IMR-90 (cell line): ENCODE data around the gene USP35. TPM values are rescaled to one million over a fixed set of nuclear protein-coding genes. Genes with fewer than 3 reads are reported as not detected.
A peak's percentile ranks its signal among the peaks of the same experiment; 100 is the strongest.

Source experiments
- ATAC-seq: fragments of 200-7000 bp; cut with Tn5 transposase; 2 replicates; pipeline ENCODE4 v1.9.1; 2020; ENCODE audit warnings: low read depth, mild to moderate bottlenecking, moderate library complexity
- Bru-seq: library from RNA; stranded (reverse); fragments of 400-500 nt; gene quantifications from one replicate; lab custom pipeline; 2021; lab: Mats Ljungman, UMichigan
- BruChase-seq, 2 experiments: library from RNA; stranded (reverse); fragments of 400-500 nt; gene quantifications; one replicate each; lab custom pipeline; 2021; lab: Mats Ljungman, UMichigan
- BruUV-seq: library from RNA; stranded (reverse); fragments of 400-500 nt; replicated peaks from 2 replicates; lab custom pipeline; 2021; lab: Mats Ljungman, UMichigan
- CTCF ChIA-PET: fragments of 300-600 bp; formaldehyde crosslinking; extraction: SDS; loops from one replicate; lab custom pipeline; 2021; ENCODE audit warnings: antibody characterized with exemption; lab: Yijun Ruan, JAX
- POLR2A ChIA-PET: fragments of 300-600 bp; sonication (Branson Sonifier 250); formaldehyde crosslinking; loops from one replicate; lab custom pipeline; 2022; ENCODE audit warnings: antibody characterized with exemption; ENCODE audit not compliant: unreplicated experiment; lab: Charles Lee
- DNase-seq: peaks from one replicate; pipeline ENCODE4 v3.0.0; 2013
- H2AFZ ChIP-seq: replicated peaks from 2 replicates; pipeline ENCODE3; 2013; ENCODE audit warnings: low read length, mild to moderate bottlenecking; ENCODE audit not compliant: poor library complexity
- H2AK5ac ChIP-seq: 2 replicates; pipeline ENCODE4 v1.6.1; 2013; ENCODE audit warnings: low read depth, low read length, inconsistent platforms
- H2AK9ac ChIP-seq: replicated peaks from 2 replicates; pipeline ENCODE3; 2013; ENCODE audit warnings: mild to moderate bottlenecking, low read depth, low read length, moderate library complexity; ENCODE audit not compliant: poor library complexity
- H2BK120ac ChIP-seq: 2 replicates; pipeline ENCODE4 v1.6.1; 2013; ENCODE audit warnings: low read depth, low read length, inconsistent platforms
- H2BK15ac ChIP-seq: 3 replicates; pipeline ENCODE4 v1.6.1; 2013; ENCODE audit warnings: low read depth, low read length, inconsistent platforms
- H2BK20ac ChIP-seq: 2 replicates; pipeline ENCODE4 v1.6.1; 2013; ENCODE audit warnings: low read depth, mild to moderate bottlenecking, inconsistent platforms, low read length, moderate library complexity
- H2BK5ac ChIP-seq: 2 replicates; pipeline ENCODE4 v1.6.1; 2013; ENCODE audit warnings: mild to moderate bottlenecking, low read depth, low read length, inconsistent platforms; ENCODE audit not compliant: poor library complexity, severe bottlenecking
- H3K14ac ChIP-seq: replicated peaks from 2 replicates; pipeline ENCODE4 v1.6.1; 2013; ENCODE audit warnings: low read depth, low read length, inconsistent platforms
- H3K18ac ChIP-seq: 2 replicates; pipeline ENCODE4 v1.6.1; 2013; ENCODE audit warnings: low read depth, low read length, control low read depth
- H3K23ac ChIP-seq: 2 replicates; pipeline ENCODE4 v1.6.1; 2013; ENCODE audit warnings: low read depth, low read length, inconsistent platforms
- H3K27ac ChIP-seq: 2 replicates; pipeline ENCODE4 v1.5.1; 2013; ENCODE audit warnings: mild to moderate bottlenecking, control low read depth, low read length; ENCODE audit not compliant: insufficient read depth
- H3K27me3 ChIP-seq: 2 replicates; pipeline ENCODE4 v1.6.1; 2013; ENCODE audit warnings: low read length; ENCODE audit not compliant: control insufficient read depth, insufficient read depth
- H3K36me3 ChIP-seq: 2 replicates; pipeline ENCODE4 v1.6.1; 2013; ENCODE audit warnings: low read length, mixed read lengths; ENCODE audit not compliant: control insufficient read depth, insufficient read depth
- H3K4ac ChIP-seq: 2 replicates; pipeline ENCODE4 v1.6.1; 2013; ENCODE audit warnings: low read depth, low read length, inconsistent platforms
- H3K4me1 ChIP-seq: 2 replicates; pipeline ENCODE4 v1.6.1; 2013; ENCODE audit warnings: low read length, mixed read lengths; ENCODE audit not compliant: control insufficient read depth, insufficient read depth
- H3K4me2 ChIP-seq: 2 replicates; pipeline ENCODE4 v1.6.1; 2013; ENCODE audit warnings: low read depth, mild to moderate bottlenecking, control low read depth, low read length, moderate library complexity
- H3K4me3 ChIP-seq: 2 replicates; pipeline ENCODE4 v1.5.1; 2013; ENCODE audit warnings: low read depth, mild to moderate bottlenecking, control low read depth, low read length, moderate library complexity; ENCODE audit not compliant: insufficient read depth
- H3K56ac ChIP-seq: 2 replicates; pipeline ENCODE4 v1.6.1; 2013; ENCODE audit warnings: low read length, inconsistent platforms; ENCODE audit not compliant: insufficient read depth; ENCODE audit errors: extremely low read depth
- H3K79me1 ChIP-seq, 2 experiments: 2 replicates each; pipeline ENCODE4 v1.6.1; 2013; ENCODE audit warnings: low read length in 2 of 2, inconsistent platforms in 1 of 2, low read depth in 1 of 2
- H3K9ac ChIP-seq: 2 replicates; pipeline ENCODE4 v1.6.1; 2013; ENCODE audit warnings: low read depth, low read length, control low read depth
- H3K9me1 ChIP-seq: 2 replicates; pipeline ENCODE4 v1.6.1; 2013; ENCODE audit warnings: low read length, inconsistent platforms; ENCODE audit not compliant: insufficient read depth
- H3K9me3 ChIP-seq: 2 replicates; pipeline ENCODE4 v1.6.1; 2013; ENCODE audit warnings: low read length; ENCODE audit not compliant: control insufficient read depth, insufficient read depth
- H4K20me1 ChIP-seq: 2 replicates; pipeline ENCODE4 v1.6.1; 2013; ENCODE audit warnings: low read length, inconsistent platforms; ENCODE audit not compliant: insufficient read depth
- H4K5ac ChIP-seq: 2 replicates; pipeline ENCODE4 v1.6.1; 2013; ENCODE audit warnings: mild to moderate bottlenecking, low read depth, low read length, control low read depth
- H4K8ac ChIP-seq, 2 experiments: 2 replicates each; pipeline ENCODE4 v1.6.1; 2013; ENCODE audit warnings: low read depth in 2 of 2, low read length in 2 of 2, control low read depth in 1 of 2, inconsistent platforms in 1 of 2
- H4K91ac ChIP-seq: 2 replicates; pipeline ENCODE4 v1.6.1; 2013; ENCODE audit warnings: low read depth, low read length, inconsistent platforms; ENCODE audit not compliant: insufficient read depth
- CHD1 ChIP-seq: IDR thresholded peaks from 2 replicates; pipeline ENCODE4 v1.6.1; 2012; ENCODE audit warnings: low read depth, low read length, improper control_type of control experiment
- MAFK ChIP-seq: IDR thresholded peaks from 2 replicates; pipeline ENCODE4 v1.6.1; 2012; ENCODE audit warnings: low read depth, low read length, improper control_type of control experiment
- MAZ ChIP-seq: IDR thresholded peaks from 2 replicates; pipeline ENCODE4 v1.6.1; 2012; ENCODE audit warnings: low read depth, mild to moderate bottlenecking, low read length, improper control_type of control experiment, moderate library complexity, borderline replicate concordance
- MXI1 ChIP-seq: IDR thresholded peaks from 2 replicates; pipeline ENCODE4 v1.6.1; 2012; ENCODE audit warnings: low read depth, mild to moderate bottlenecking, low read length, moderate library complexity, borderline replicate concordance
- POLR2A ChIP-seq: IDR thresholded peaks from 2 replicates; pipeline ENCODE4 v1.6.1; 2012; ENCODE audit warnings: mild to moderate bottlenecking, low read depth, low read length
- RAD21 ChIP-seq: IDR thresholded peaks from 2 replicates; pipeline ENCODE4 v1.6.1; 2012; ENCODE audit warnings: low read length, improper control_type of control experiment
- RCOR1 ChIP-seq: IDR thresholded peaks from 2 replicates; pipeline ENCODE4 v1.6.1; 2012; ENCODE audit warnings: mild to moderate bottlenecking, low read length, improper control_type of control experiment; ENCODE audit not compliant: insufficient replicate concordance
- USF2 ChIP-seq: fragments of 150-350 bp; IDR thresholded peaks from 2 replicates; pipeline ENCODE4 v1.6.1; 2017; ENCODE audit warnings: mild to moderate bottlenecking, antibody characterized with exemption, low read length, low read depth
- WGBS, 2 experiments: methylation state at CpG; one replicate each; pipeline versions ENCODE4 v1.1.5 to v1.1.7; 2013; ENCODE audit warnings: missing lambda C conversion rate in 2 of 2; ENCODE audit not compliant: insufficient read length in 1 of 2; ENCODE audit errors: extremely low coverage in 2 of 2; 5-methylcytosine and 5-hydroxymethylcytosine counted together
- dilution Hi-C: fragments of 300-500 bp; cut with HindIII; formaldehyde crosslinking; loops from one replicate; pipeline ENCODE4 v1.14.3; 2018; ENCODE audit warnings: low sequenced_read_pairs; ENCODE audit not compliant: unreplicated experiment
- in situ Hi-C: fragments of 300-500 bp; cut with MboI; formaldehyde crosslinking; loops from 3 replicates; pipeline ENCODE4 v1.14.3; 2019; ENCODE audit warnings: low sequenced_read_pairs, inconsistent platforms, mixed read lengths
- intact Hi-C: fragments of 100-400 bp; cut with micrococcal nuclease; formaldehyde crosslinking; loops from 2 replicates; pipeline ENCODE4 v1.10.0; 2022
- long read RNA-seq: library from polyadenylated mRNA; unstranded; transcript quantifications from one replicate; pipeline ENCODE4 v2.0.0, GENCODE V29; 2021; ENCODE audit not compliant: unreplicated experiment
- polyA plus RNA-seq, 3 experiments: library from polyadenylated mRNA; depleted of rRNA; stranded (reverse); fragments of >200 nt; gene quantifications; 2 replicates each; pipeline ENCODE4 v1.2.3, GENCODE V29; 2012; ENCODE audit warnings: low replicate concordance in 1 of 3
- total RNA-seq: library from RNA; depleted of rRNA; stranded (reverse); fragments of >200 nt; gene quantifications from 2 replicates; pipeline ENCODE4 v1.2.3, GENCODE V29; 2012; rRNA removed

Gene USP35
- total RNA-seq (2.2 and 2.7 TPM in 2 replicates), polyA plus RNA-seq (2012; rRNA removed) (10.4 and 11.3 TPM in 2 replicates), Bru-seq, nascent RNA (percentile 61 among the genes with signal in this experiment), BruChase-seq, experiment 1, labeled RNA remaining after a 6-hour chase (percentile 63 among the genes with signal in this experiment), BruChase-seq, experiment 2, labeled RNA remaining after a 2-hour chase (percentile 74 among the genes with signal in this experiment)
- polyA plus RNA-seq (2012; cell fraction: cytosol; rRNA removed): 6.7 and 7.5 TPM in 2 replicates
- polyA plus RNA-seq (2012; cell fraction: nucleus; rRNA removed; ENCODE audit: low replicate concordance): 34.8 and 58.2 TPM in 2 replicates
- long read RNA-seq, partial matches to known transcripts: 3 of 6 reads
- long read RNA-seq, other reads (novel, unspliced or antisense): 3 of 6 reads

GRCh38 chr11:78188286-78189173 is at the start of gene USP35, which contains the start of gene KCTD21:
Gene USP35, plus strand, starts transcription at chr11:78188919. Its CDS starts 7,327 bp downstream, at chr11:78196246.
Gene KCTD21, minus strand, starts transcription at chr11:78188626. Its CDS starts 14,072 bp downstream, at chr11:78174554.
- Histone ChIP-seq H3K4me3 (peak within 1 kb of the TSS; percentile 94), H3K9me1 (peaks cover 25% of the 10 kb centered on the region), H2BK120ac (peak within 1 kb of the TSS; percentile 57), H4K5ac (peak within 1 kb of the TSS; percentile 59), H3K9me3 (no peaks in the 10 kb centered on the region), H3K4ac (peak within 1 kb of the TSS; percentile 93), H3K27me3 (no peaks in the 10 kb centered on the region), H3K27ac (peak within 1 kb of the TSS; percentile 80), H3K56ac (0 out of 2 replicates have a peak within 1 kb of the TSS, but pooled peaks have one; percentile 40), H3K36me3 (no peaks in the 10 kb centered on the region), H2AK9ac (peak within 1 kb of the TSS; percentile 99), H3K9ac (peak within 1 kb of the TSS; percentile 80), H4K91ac (peak within 1 kb of the TSS; percentile 86), H2AK5ac (peak within 1 kb of the TSS; percentile 92), H3K18ac (peak within 1 kb of the TSS; percentile 53), H2BK5ac (peak within 1 kb of the TSS; percentile 80), H3K4me1 (peaks cover 16% of the 10 kb centered on the region), H2BK20ac (0 out of 2 replicates have a peak within 1 kb of the TSS, but pooled peaks have one; percentile 39), H3K79me1 (peaks cover 51 to 83% of the 10 kb centered on the region in 2 experiments), H4K8ac (peak within 1 kb of the TSS; percentile 85 to 91), H2AFZ (peak within 1 kb of the TSS; percentile 97), H3K4me2 (peak within 1 kb of the TSS; percentile 97), H3K14ac (peak within 1 kb of the TSS; percentile 87), H3K23ac (peak within 1 kb of the TSS; percentile 80), H2BK15ac (no peak within 1 kb of the TSS), H4K20me1 (peaks cover 32% of the 10 kb centered on the region)
- in situ Hi-C loops: no loop called here
- 0% methylated on average over 27 of the region's 74 CpGs; no CpG with 5 or more reads in 1 of the 2 experiments for WGBS, 2 experiments
- DNase-seq (peak; percentile 96), ATAC-seq (peak; percentile 95)
- TF ChIP-seq POLR2A (peak; percentile 42; the same call in 1 of the 2 replicates), MAFK (no peak), MAZ (peak; percentile 87; the same call in 1 of the 2 replicates), USF2 (0 out of 2 replicates have a peak, but pooled peaks have one; percentile 4), MXI1 (peak; percentile 70; the same call in 1 of the 2 replicates), CHD1 (no peak), RCOR1 (peak; percentile 98), RAD21 (no peak)
- CTCF ChIA-PET: interaction anchor here (0.7 to 1.9 kb wide), 3 partner anchors 39 to 376 kb away, joined by 5 to 6 read pairs (median 6); no protein-coding TSS in a partner anchor
- POLR2A ChIA-PET: no interaction called here
- dilution Hi-C loops: no loop called here
- no TSS peak for BruUV-seq
- intact Hi-C loops: loop anchor here (2.0 kb wide), 1 partner anchor 24 kb away; no protein-coding TSS in a partner anchor
